ENCODE measurements around the gene CCDC152. TPM values are rescaled to one million over a fixed set of nuclear protein-coding genes. Genes with fewer than 3 reads are reported as not detected.
"Not testable (repeated sequence)": the region's sequence is repeated elsewhere in the genome, so short reads cannot be mapped to it uniquely, and the experiment has no call there.

CCDC152 gene
- total RNA-seq, 4 donors from 2014 or later: 0.48 TPM; not detected in 3

- Histone ChIP-seq H3K9me3 (no peaks in the 10 kb centered on the region), H3K4me3 (no peak overlapping the region), H3K27me3 (no peaks in the 10 kb centered on the region), H3K4me1 (peaks cover 0 to 17% (median 1%) of the 10 kb centered on the region in 4 donors), H3K27ac (peak overlapping the region; percentile 38 to 68 (median 54)), H3K36me3 (no peaks in the 10 kb centered on the region)
- DNase-seq: peak; percentile 19
- 0 to 41% methylated on average over 1 to 6 of the region's 6 CpGs for WGBS, 2 donors (ENCODE audit: low coverage in 1 of 2)
- TF ChIP-seq EP300 (IDR thresholded peaks at IDR 0.05; ENCODE audit: low read depth) (no peak), POLR2A (IDR thresholded peaks at IDR 0.05) (no peak), CTCF (IDR thresholded peaks at IDR 0.05) (no peak), POLR2AphosphoS5 (IDR thresholded peaks at IDR 0.05) (peak in 2 of 3 donors; percentile 30 to 56)
- intact Hi-C loops (cut with DNase I; ENCODE audit: low total_unique reads): no loop called here
- in situ Hi-C loops (cut with MboI; ENCODE audit: low pct_ligation_motif_present in 1 of 4, low pct_unique_long_range_greater_than_20kb in 1 of 4, low sequenced_read_pairs in 3 of 4): no loop called here
Observed at GRCh38 chr5:42840269-42840668, 83.7 kb downstream of the CCDC152 start.

GRCh38 chr5:42840842-42841567, 84.4 kb downstream of the CCDC152 start:
- no peak for DNase-seq
- intact Hi-C loops (cut with DNase I; ENCODE audit: low total_unique reads): no loop called here
- H3K4me1 ChIP-seq: peaks cover 0 to 17% (median 1%) of the 10 kb centered on the region in 4 donors
- no peaks in the 10 kb centered on the region for H3K9me3 ChIP-seq
- TF ChIP-seq CTCF (IDR thresholded peaks at IDR 0.05) (no peak), POLR2A (IDR thresholded peaks at IDR 0.05) (no peak), POLR2AphosphoS5 (IDR thresholded peaks at IDR 0.05) (no peak), EP300 (IDR thresholded peaks at IDR 0.05; ENCODE audit: low read depth) (no peak)
- WGBS, 2 donors (ENCODE audit: low coverage in 1 of 2): 76 to 100% methylated on average over 1 to 5 of the region's 5 CpGs
- H3K4me3 ChIP-seq: no peak overlapping the region
- H3K27me3 ChIP-seq: no peaks in the 10 kb centered on the region
- in situ Hi-C loops (cut with MboI; ENCODE audit: low pct_ligation_motif_present in 1 of 4, low pct_unique_long_range_greater_than_20kb in 1 of 4, low sequenced_read_pairs in 3 of 4): no loop called here
- no peaks in the 10 kb centered on the region for H3K36me3 ChIP-seq
- H3K27ac ChIP-seq: peak overlapping the region; percentile 38 to 68 (median 54)

GRCh38 chr5:42842921-42843641, 86.5 kb downstream of the CCDC152 start:
- Histone ChIP-seq H3K36me3 (no peaks in the 10 kb centered on the region), H3K27me3 (no peaks in the 10 kb centered on the region), H3K4me3 (no peak overlapping the region), H3K4me1 (peaks cover 0 to 17% (median 1%) of the 10 kb centered on the region in 4 donors), H3K27ac (peak overlapping the region in 1 of 4 donors; percentile 28), H3K9me3 (no peaks in the 10 kb centered on the region)
- intact Hi-C loops (cut with DNase I; ENCODE audit: low total_unique reads) (no loop called here), in situ Hi-C loops (cut with MboI; ENCODE audit: low pct_ligation_motif_present in 1 of 4, low pct_unique_long_range_greater_than_20kb in 1 of 4, low sequenced_read_pairs in 3 of 4) (no loop called here)
- WGBS, 2 donors (ENCODE audit: low coverage in 1 of 2): 59 to 69% methylated on average over 4 of the region's 4 CpGs
- DNase-seq: no peak
- TF ChIP-seq POLR2A (IDR thresholded peaks at IDR 0.05) (no peak), EP300 (IDR thresholded peaks at IDR 0.05; ENCODE audit: low read depth) (no peak), POLR2AphosphoS5 (IDR thresholded peaks at IDR 0.05) (no peak), CTCF (IDR thresholded peaks at IDR 0.05) (no peak)

GRCh38 chr5:42843675-42844292, 87.2 kb downstream of the CCDC152 start:
- H3K4me1 ChIP-seq: peaks cover 0 to 17% (median 1%) of the 10 kb centered on the region in 4 donors
- in situ Hi-C loops (cut with MboI; ENCODE audit: low pct_ligation_motif_present in 1 of 4, low pct_unique_long_range_greater_than_20kb in 1 of 4, low sequenced_read_pairs in 3 of 4): no loop called here
- DNase-seq: no peak
- H3K27me3 ChIP-seq: no peaks in the 10 kb centered on the region
- WGBS, 2 donors (ENCODE audit: low coverage in 1 of 2): 75 to 85% methylated on average over 3 of the region's 3 CpGs
- no peak overlapping the region for H3K4me3 ChIP-seq
- H3K36me3 ChIP-seq: no peaks in the 10 kb centered on the region
- no peaks in the 10 kb centered on the region for H3K9me3 ChIP-seq
- no peak for TF ChIP-seq EP300 (IDR thresholded peaks at IDR 0.05; ENCODE audit: low read depth)
- no peak for TF ChIP-seq CTCF (IDR thresholded peaks at IDR 0.05)
- TF ChIP-seq POLR2A (IDR thresholded peaks at IDR 0.05): no peak
- TF ChIP-seq POLR2AphosphoS5 (IDR thresholded peaks at IDR 0.05): no peak
- H3K27ac ChIP-seq: peak overlapping the region in 1 of 4 donors; percentile 28
- intact Hi-C loops (cut with DNase I; ENCODE audit: low total_unique reads): no loop called here

- H3K27me3 ChIP-seq; intact Hi-C loops (cut with DNase I; ENCODE audit: low total_unique reads); H3K36me3 ChIP-seq; DNase-seq; H3K4me3 ChIP-seq; in situ Hi-C loops (cut with MboI; ENCODE audit: low pct_ligation_motif_present in 1 of 4, low pct_unique_long_range_greater_than_20kb in 1 of 4, low sequenced_read_pairs in 3 of 4); H3K27ac ChIP-seq; H3K9me3 ChIP-seq: not testable (repeated sequence)
- peaks cover 0 to 17% (median 1%) of the 10 kb centered on the region in 4 donors for H3K4me1 ChIP-seq
- WGBS, 2 donors (ENCODE audit: low coverage in 1 of 2): 83 to 95% methylated on average over 1 to 4 of the region's 4 CpGs
Observed at GRCh38 chr5:42844408-42844807, 87.8 kb downstream of the CCDC152 start.

Measured in transverse colon (tissue), 4 donors.